Measurements from ENCODE around the gene NT5C3A.
"Not testable (repeated sequence)": the region's sequence is repeated elsewhere in the genome, so short reads cannot be mapped to it uniquely, and the experiment has no call there.

DNA sequence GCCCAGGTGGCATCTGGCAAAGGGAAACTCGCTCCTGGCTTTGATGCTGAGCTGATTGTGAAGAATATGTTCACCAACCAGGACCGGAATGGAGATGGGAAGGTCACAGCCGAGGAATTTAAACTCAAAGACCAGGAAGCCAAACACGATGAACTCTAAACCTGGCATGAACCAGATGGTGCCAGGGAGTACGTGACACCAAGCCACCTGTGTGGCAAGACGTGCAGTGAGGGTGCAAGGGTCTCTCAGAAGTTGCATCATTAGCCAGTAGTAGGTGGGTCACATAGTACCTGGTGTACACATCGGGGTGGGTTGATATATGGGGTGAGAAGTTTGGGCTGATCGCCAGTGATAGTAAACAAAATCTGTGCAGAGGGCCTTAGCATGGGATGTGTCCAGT is 57.4 kb downstream of the NT5C3A start:
- TF ChIP-seq, protein P1, sequence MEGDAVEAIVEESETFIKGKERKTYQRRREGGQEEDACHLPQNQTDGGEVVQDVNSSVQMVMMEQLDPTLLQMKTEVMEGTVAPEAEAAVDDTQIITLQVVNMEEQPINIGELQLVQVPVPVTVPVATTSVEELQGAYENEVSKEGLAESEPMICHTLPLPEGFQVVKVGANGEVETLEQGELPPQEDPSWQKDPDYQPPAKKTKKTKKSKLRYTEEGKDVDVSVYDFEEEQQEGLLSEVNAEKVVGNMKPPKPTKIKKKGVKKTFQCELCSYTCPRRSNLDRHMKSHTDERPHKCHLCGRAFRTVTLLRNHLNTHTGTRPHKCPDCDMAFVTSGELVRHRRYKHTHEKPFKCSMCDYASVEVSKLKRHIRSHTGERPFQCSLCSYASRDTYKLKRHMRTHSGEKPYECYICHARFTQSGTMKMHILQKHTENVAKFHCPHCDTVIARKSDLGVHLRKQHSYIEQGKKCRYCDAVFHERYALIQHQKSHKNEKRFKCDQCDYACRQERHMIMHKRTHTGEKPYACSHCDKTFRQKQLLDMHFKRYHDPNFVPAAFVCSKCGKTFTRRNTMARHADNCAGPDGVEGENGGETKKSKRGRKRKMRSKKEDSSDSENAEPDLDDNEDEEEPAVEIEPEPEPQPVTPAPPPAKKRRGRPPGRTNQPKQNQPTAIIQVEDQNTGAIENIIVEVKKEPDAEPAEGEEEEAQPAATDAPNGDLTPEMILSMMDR (IDR thresholded peaks at IDR 0.05) = not testable (repeated sequence)
- not testable (repeated sequence) for TF ChIP-seq POLR2A (IDR thresholded peaks at IDR 0.05)

Measured in testis (tissue), 2 donors.